Thymus (tissue), 14 donors: Measurements from ENCODE around the gene PDZK1IP1. TPM values are rescaled to one million over a fixed set of nuclear protein-coding genes. Genes with fewer than 3 reads are reported as not detected.
A peak's percentile ranks its signal among the peaks of the same experiment; 100 is the strongest.

Experiments used
- DNase-seq, 9 donors: peaks; one replicate each; pipeline ENCODE4 v3.0.0-alpha.2; 2013; ENCODE audit warnings: low spot score in 9 of 9, low read depth in 6 of 9, missing footprints in 1 of 9
- H3K27ac ChIP-seq, 2 donors: one replicate each; pipeline ENCODE4 v1.5.1; 2013; ENCODE audit warnings: control low read depth in 1 of 2, low read depth in 1 of 2, low read length in 1 of 2, mild to moderate bottlenecking in 1 of 2, moderate library complexity in 1 of 2
- H3K27me3 ChIP-seq, 2 donors: one replicate each; pipeline ENCODE4 v1.5.1; 2013; ENCODE audit warnings: low read length in 1 of 2; ENCODE audit not compliant: control insufficient read depth in 2 of 2, insufficient read depth in 1 of 2
- H3K36me3 ChIP-seq, 2 donors: one replicate each; pipeline ENCODE4 v1.5.1; 2013; ENCODE audit warnings: low read length in 1 of 2, mild to moderate bottlenecking in 1 of 2, moderate library complexity in 1 of 2; ENCODE audit not compliant: control insufficient read depth in 2 of 2, insufficient read depth in 2 of 2
- H3K4me1 ChIP-seq, 2 donors: one replicate each; pipeline ENCODE4 v1.5.1; 2013; ENCODE audit warnings: low read length in 2 of 2; ENCODE audit not compliant: control insufficient read depth in 2 of 2, insufficient read depth in 2 of 2
- H3K4me3 ChIP-seq, 2 donors: one replicate each; pipeline ENCODE4 v1.5.1; 2013; ENCODE audit warnings: low read length in 2 of 2, control low read depth in 1 of 2, mild to moderate bottlenecking in 1 of 2
- H3K9me3 ChIP-seq, 2 donors: one replicate each; pipeline ENCODE4 v1.5.1; 2013; ENCODE audit warnings: low read length in 1 of 2, mild to moderate bottlenecking in 1 of 2; ENCODE audit not compliant: control insufficient read depth in 2 of 2, insufficient read depth in 1 of 2
- WGBS: extraction: QIAGEN DNeasy Blood & Tissue Kit; methylation state at CpG from one replicate; pipeline ENCODE4 v1.1.7; 2013; 5-methylcytosine and 5-hydroxymethylcytosine counted together
- long read RNA-seq, 10 donors: transcript quantifications; one replicate each; lab custom pipeline, GENCODE V29; 2026
- polyA plus RNA-seq: library from polyadenylated mRNA; stranded (reverse); fragments of 200-250 nt; gene quantifications from one replicate; pipeline ENCODE4 v1.2.3, GENCODE V29; 2013
- total RNA-seq: library from RNA; stranded (reverse); fragments of 120-200 nt; gene quantifications from one replicate; pipeline ENCODE4 v1.2.4, GENCODE V29; 2013
- donor health status: healthy.

Gene PDZK1IP1
- 1.1 TPM for total RNA-seq
- 16.4 TPM for polyA plus RNA-seq
- long read RNA-seq, donor 1, result 0 reads
- long read RNA-seq, donor 2, partial matches to known transcripts, result 0 of 1 reads
- long read RNA-seq, donor 2, other reads (novel, unspliced or antisense), result 0 of 1 reads
- long read RNA-seq, donor 3, result 0 reads
- long read RNA-seq, donor 4, partial matches to known transcripts, result 0 of 1 reads
- long read RNA-seq, donor 4, other reads (novel, unspliced or antisense), result 0 of 1 reads
- long read RNA-seq, donor 5, transcript PDZK1IP1-201 (4 exons, 846 nt), result major isoform, 13 of 13 reads
- long read RNA-seq, donor 5, partial matches to known transcripts, result 0 of 13 reads
- long read RNA-seq, donor 5, other reads (novel, unspliced or antisense), result 0 of 13 reads
- long read RNA-seq, donor 6, result 0 reads
- long read RNA-seq, donor 7, result 0 reads
- long read RNA-seq, donor 8, result 0 reads
- long read RNA-seq, donor 9, result 0 reads
- long read RNA-seq, donor 10, result 0 reads

- Histone ChIP-seq H3K27me3 (no peaks in the 10 kb centered on the region), H3K27ac (no peak within 1 kb of the TSS), H3K4me1 (peaks cover 0 to 4% of the 10 kb centered on the region in 2 donors), H3K36me3 (no peaks in the 10 kb centered on the region), H3K4me3 (no peak within 1 kb of the TSS), H3K9me3 (no peaks in the 10 kb centered on the region)
- peak in 1 of 9 donors; percentile 31 for DNase-seq
- 73% methylated on average over 16 of the region's 16 CpGs for WGBS
These were observed at the start of gene PDZK1IP1 for GRCh38 chr1:47189844-47190508. Gene PDZK1IP1 (minus strand): TSS chr1:47190036. CDS start chr1:47189932, 104 bp downstream.

DNA sequence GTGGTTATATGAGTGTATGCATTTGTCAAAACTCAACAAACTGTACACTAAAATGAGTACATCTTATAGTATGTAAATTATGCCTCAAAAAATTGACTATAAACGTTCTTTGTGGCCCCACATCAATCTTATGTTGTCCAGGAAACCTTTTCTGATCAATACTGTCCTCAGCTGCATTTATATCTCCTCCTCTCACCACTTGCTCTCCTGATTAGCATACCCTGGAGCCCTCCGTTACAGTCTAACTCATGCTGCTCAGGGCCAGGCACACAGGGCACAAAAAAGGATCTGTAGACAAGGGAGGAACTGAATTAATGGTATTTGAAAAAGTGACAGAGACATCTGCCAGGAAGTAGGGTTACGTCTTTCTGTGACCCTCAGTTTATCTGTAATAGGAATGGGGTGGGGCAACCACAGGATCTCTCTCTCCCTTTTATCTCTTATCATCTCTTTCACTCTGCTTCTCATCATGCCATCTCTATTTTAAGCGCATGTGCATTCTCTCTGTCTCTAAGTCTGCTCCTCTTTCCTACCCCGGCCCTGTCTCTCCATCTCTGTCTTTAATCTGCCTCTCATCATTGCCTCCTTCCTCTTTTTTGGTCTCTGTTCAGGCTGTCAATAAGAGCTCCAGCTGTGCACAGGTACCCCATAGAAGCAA is 49.2 kb upstream of the PDZK1IP1 start:
- Histone ChIP-seq H3K4me1 (peaks cover 3 to 15% of the 10 kb centered on the region in 2 donors), H3K4me3 (no peak overlapping the region), H3K36me3 (no peaks in the 10 kb centered on the region), H3K9me3 (no peaks in the 10 kb centered on the region), H3K27me3 (peaks cover 7 to 22% of the 10 kb centered on the region in 2 donors), H3K27ac (no peak overlapping the region)
- WGBS, result 51% methylated on average over 5 of the region's 5 CpGs
- peak in 1 of 9 donors; percentile 25 for DNase-seq

- H3K36me3 ChIP-seq, result no peaks in the 10 kb centered on the region
- H3K4me1 ChIP-seq, result peaks cover 3 to 20% of the 10 kb centered on the region in 2 donors
- no peak overlapping the region for H3K27ac ChIP-seq
- H3K27me3 ChIP-seq, result peaks cover 27 to 55% of the 10 kb centered on the region in 2 donors
- no peaks in the 10 kb centered on the region for H3K9me3 ChIP-seq
- WGBS, result 68% methylated on average over 4 of the region's 4 CpGs
- H3K4me3 ChIP-seq, result no peak overlapping the region
- no peak for DNase-seq
These were observed 46.0 kb upstream of the PDZK1IP1 start for GRCh38 chr1:47235806-47236205.

DNA sequence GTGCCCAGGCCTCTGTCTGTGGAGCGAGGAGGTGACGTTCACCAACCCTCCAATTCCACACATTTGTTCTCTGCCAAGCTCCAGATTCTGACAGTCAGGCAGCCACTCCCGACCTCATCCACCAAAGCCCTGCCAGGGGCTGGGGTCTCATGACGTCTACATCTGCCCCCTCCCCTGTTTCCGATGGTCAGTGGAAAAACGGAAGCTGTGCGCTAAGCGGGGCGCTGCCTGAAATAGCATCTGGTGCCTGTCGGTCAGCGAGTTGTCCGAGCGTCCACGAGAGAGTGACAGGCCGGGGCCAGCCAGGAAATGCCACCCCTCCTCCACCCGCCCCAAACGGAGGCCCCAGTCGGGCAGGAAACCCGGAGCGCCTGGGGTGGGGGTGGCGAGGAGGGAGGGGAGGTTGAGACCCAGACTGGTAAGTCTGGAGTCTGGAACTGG is 45.4 kb upstream of the PDZK1IP1 start:
- peaks cover 33 to 60% of the 10 kb centered on the region in 2 donors for H3K27me3 ChIP-seq
- H3K4me3 ChIP-seq, result no peak overlapping the region
- no peaks in the 10 kb centered on the region for H3K36me3 ChIP-seq
- H3K4me1 ChIP-seq, result peaks cover 3 to 20% of the 10 kb centered on the region in 2 donors
- 15% methylated on average over 21 of the region's 21 CpGs for WGBS
- DNase-seq, result no peak
- no peak overlapping the region for H3K27ac ChIP-seq
- no peaks in the 10 kb centered on the region for H3K9me3 ChIP-seq

- peaks cover 45 to 79% of the 10 kb centered on the region in 2 donors for H3K27me3 ChIP-seq
- no peaks in the 10 kb centered on the region for H3K36me3 ChIP-seq
- H3K4me3 ChIP-seq, result no peak overlapping the region
- no peaks in the 10 kb centered on the region for H3K9me3 ChIP-seq
- no peak for DNase-seq
- 93% methylated on average over 6 of the region's 6 CpGs for WGBS
- H3K4me1 ChIP-seq, result peaks cover 0 to 16% of the 10 kb centered on the region in 2 donors
- no peak overlapping the region for H3K27ac ChIP-seq
These were observed 43.4 kb upstream of the PDZK1IP1 start for GRCh38 chr1:47233186-47233585.

- Histone ChIP-seq H3K36me3 (no peaks in the 10 kb centered on the region), H3K4me3 (no peak within 1 kb of the TSS), H3K4me1 (peaks cover 0 to 16% of the 10 kb centered on the region in 2 donors), H3K27ac (peak within 1 kb of the TSS in 1 of 2 donors; percentile 30), H3K9me3 (no peaks in the 10 kb centered on the region), H3K27me3 (peaks cover 51 to 88% of the 10 kb centered on the region in 2 donors)
- 6% methylated on average over 51 of the region's 51 CpGs for WGBS
- no peak for DNase-seq
These were observed 42.5 kb upstream of the PDZK1IP1 start, which contains the start of gene TAL1 for GRCh38 chr1:47232187-47232874. Gene TAL1 (minus strand): TSS chr1:47232225. CDS start chr1:47225888, 6,337 bp downstream.

- Histone ChIP-seq H3K9me3 (no peaks in the 10 kb centered on the region), H3K27me3 (peaks cover 59 to 95% of the 10 kb centered on the region in 2 donors), H3K36me3 (no peaks in the 10 kb centered on the region), H3K27ac (peak overlapping the region in 1 of 2 donors; percentile 17), H3K4me1 (peaks cover 0 to 16% of the 10 kb centered on the region in 2 donors), H3K4me3 (no peak overlapping the region)
- 2% methylated on average over 62 of the region's 62 CpGs for WGBS
- peak in 6 of 9 donors; percentile 10 to 53 (median 24) for DNase-seq
These were observed 41.7 kb upstream of the PDZK1IP1 start for GRCh38 chr1:47231301-47232186.
